Mucosa of descending colon (tissue), 3 donors: ENCODE measurements around the gene AGAP1. TPM values are rescaled to one million over a fixed set of nuclear protein-coding genes. Genes with fewer than 3 reads are reported as not detected.

Experiments
- ATAC-seq: fragments of 200-7000 bp; cut with Tn5 transposase; one replicate; pipeline ENCODE4 v1.9.1; 2020; ENCODE audit warnings: mild to moderate bottlenecking, moderate library complexity
- DNase-seq, 3 donors: peaks; one replicate each; pipeline ENCODE4 v3.0.0-alpha.2; 2020
- H3K36me3 ChIP-seq: fragments of 200-600 bp; one replicate; pipeline ENCODE4 v1.8.0; 2021; ENCODE audit warnings: low read depth, mild to moderate bottlenecking
- H3K4me1 ChIP-seq: fragments of 200-600 bp; one replicate; pipeline ENCODE4 v1.8.0; 2021; ENCODE audit warnings: low read depth, mild to moderate bottlenecking
- H3K4me3 ChIP-seq: fragments of 200-600 bp; one replicate; pipeline ENCODE4 v1.8.0; 2021; ENCODE audit warnings: mild to moderate bottlenecking
- H3K9me3 ChIP-seq: fragments of 200-600 bp; one replicate; pipeline ENCODE4 v1.8.0; 2021; ENCODE audit warnings: mild to moderate bottlenecking
- CTCF ChIP-seq: fragments of 200-600 bp; IDR thresholded peaks from one replicate; pipeline ENCODE4 v1.8.0; 2022; ENCODE audit warnings: antibody characterized with exemption, mild to moderate bottlenecking
- intact Hi-C, 2 donors: fragments of 100-400 bp; cut with DNase I in 1 of 2; cut with micrococcal nuclease in 1 of 2; formaldehyde crosslinking; loops; one replicate each; pipeline versions ENCODE4 v1.11.0 to v1.11.1; 2022; cut with DNase I, micrococcal nuclease
- total RNA-seq, 3 donors: library from RNA; stranded (reverse); fragmentation: NEBNext Ultra II Directional in 2 of 3; extraction: Animal tissue kit (Norgen Biotek cat#: 25700) in 2 of 3; gene quantifications; one replicate each; pipeline versions ENCODE4 v1.2.1 to v1.2.4, GENCODE V29; 2021 to 2023
- donor health status: DM: no; HTN: no; CAD: no; lungs with moderate emphysema.
- donor health status: DM: no; HTN: no; CAD: no.
- donor health status: DM: no; HTN: yes; CAD: no.

Gene AGAP1
- total RNA-seq, 3 donors from 2014 or later: 68.1 to 112 (median 88.9) TPM

- intact Hi-C loops: no loop called here
- no peaks in the 10 kb centered on the region for H3K4me1 ChIP-seq
- no peak for TF ChIP-seq CTCF
- H3K9me3 ChIP-seq: no peaks in the 10 kb centered on the region
- ATAC-seq: no peak
- no peaks in the 10 kb centered on the region for H3K36me3 ChIP-seq
- DNase-seq: no peak
- H3K4me3 ChIP-seq: no peak overlapping the region
These were observed 482.7 kb downstream of the AGAP1 start for GRCh38 chr2:235976516-235976915.

GRCh38 chr2:235976956-235977355 is 483.1 kb downstream of the AGAP1 start:
- Histone ChIP-seq H3K9me3 (no peaks in the 10 kb centered on the region), H3K36me3 (no peaks in the 10 kb centered on the region), H3K4me3 (no peak overlapping the region), H3K4me1 (no peaks in the 10 kb centered on the region)
- ATAC-seq (no peak), DNase-seq (no peak)
- TF ChIP-seq CTCF: no peak
- intact Hi-C loops: no loop called here

- TF ChIP-seq CTCF: no peak
- no peak for ATAC-seq
These were observed 483.6 kb downstream of the AGAP1 start for GRCh38 chr2:235977445-235977844.

GRCh38 chr2:235978022-235978421 is 484.2 kb downstream of the AGAP1 start:
- ATAC-seq: no peak
- intact Hi-C loops: no loop called here
- Histone ChIP-seq H3K9me3 (no peaks in the 10 kb centered on the region), H3K4me1 (no peaks in the 10 kb centered on the region), H3K4me3 (no peak overlapping the region), H3K36me3 (no peaks in the 10 kb centered on the region)
- DNase-seq: no peak
- TF ChIP-seq CTCF: no peak

More at GRCh38 chr2:235977445-235977844, 483.6 kb downstream of the AGAP1 start:
- H3K4me3 ChIP-seq: no peak overlapping the region
- no peaks in the 10 kb centered on the region for H3K9me3 ChIP-seq
- H3K4me1 ChIP-seq: no peaks in the 10 kb centered on the region
- intact Hi-C loops: no loop called here
- H3K36me3 ChIP-seq: no peaks in the 10 kb centered on the region
- DNase-seq: no peak

GRCh38 chr2:235979037-235979436 is 485.2 kb downstream of the AGAP1 start:
- no peak overlapping the region for H3K4me3 ChIP-seq
- no peaks in the 10 kb centered on the region for H3K9me3 ChIP-seq
- TF ChIP-seq CTCF: no peak
- intact Hi-C loops: no loop called here
- H3K36me3 ChIP-seq: no peaks in the 10 kb centered on the region
- ATAC-seq (no peak), DNase-seq (no peak)
- no peaks in the 10 kb centered on the region for H3K4me1 ChIP-seq
